Measurements from ENCODE around the gene IGF2. TPM values are rescaled to one million over a fixed set of nuclear protein-coding genes. Genes with fewer than 3 reads are reported as not detected.

IGF2 gene
- total RNA-seq, 4 donors from 2014 or later: 0.76 to 35.3 (median 2.8) TPM

DNA sequence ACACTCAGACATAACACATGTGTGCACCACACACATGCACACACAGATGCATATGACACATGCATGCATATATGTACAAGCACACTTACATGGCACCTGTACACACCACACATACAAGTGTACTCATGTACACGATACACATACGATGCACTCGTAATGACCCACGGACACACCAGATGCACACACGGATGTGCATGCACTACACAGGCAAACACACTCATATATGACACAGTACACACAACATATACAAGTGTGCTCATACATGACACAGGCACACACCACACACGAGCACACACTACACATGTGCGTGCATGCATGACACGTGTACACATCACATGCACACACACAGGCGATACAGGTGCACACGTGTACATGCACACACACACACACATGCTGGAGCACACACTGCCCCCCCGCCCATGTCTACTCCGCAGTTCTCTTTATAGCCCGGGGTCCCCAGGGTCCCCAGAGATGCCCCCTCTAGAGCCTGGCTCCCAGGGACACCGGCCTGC, 37.3 kb upstream of the IGF2 start:
- intact Hi-C loops (cut with DNase I): no loop called here
- Histone ChIP-seq H3K9me3 (no peaks in the 10 kb centered on the region), H3K27me3 (peaks cover 0 to 60% (median 0%) of the 10 kb centered on the region in 4 donors), H3K4me1 (peaks cover 5 to 55% (median 9%) of the 10 kb centered on the region in 3 donors), H3K4me3 (no peak overlapping the region), H3K36me3 (no peaks in the 10 kb centered on the region), H3K27ac (no peak overlapping the region)
- DNase-seq: no peak
- 91 to 97% methylated on average over 6 to 11 of the region's 14 CpGs for WGBS, 2 donors
- TF ChIP-seq POLR2A (IDR thresholded peaks at IDR 0.05): no peak
- TF ChIP-seq, protein P1, sequence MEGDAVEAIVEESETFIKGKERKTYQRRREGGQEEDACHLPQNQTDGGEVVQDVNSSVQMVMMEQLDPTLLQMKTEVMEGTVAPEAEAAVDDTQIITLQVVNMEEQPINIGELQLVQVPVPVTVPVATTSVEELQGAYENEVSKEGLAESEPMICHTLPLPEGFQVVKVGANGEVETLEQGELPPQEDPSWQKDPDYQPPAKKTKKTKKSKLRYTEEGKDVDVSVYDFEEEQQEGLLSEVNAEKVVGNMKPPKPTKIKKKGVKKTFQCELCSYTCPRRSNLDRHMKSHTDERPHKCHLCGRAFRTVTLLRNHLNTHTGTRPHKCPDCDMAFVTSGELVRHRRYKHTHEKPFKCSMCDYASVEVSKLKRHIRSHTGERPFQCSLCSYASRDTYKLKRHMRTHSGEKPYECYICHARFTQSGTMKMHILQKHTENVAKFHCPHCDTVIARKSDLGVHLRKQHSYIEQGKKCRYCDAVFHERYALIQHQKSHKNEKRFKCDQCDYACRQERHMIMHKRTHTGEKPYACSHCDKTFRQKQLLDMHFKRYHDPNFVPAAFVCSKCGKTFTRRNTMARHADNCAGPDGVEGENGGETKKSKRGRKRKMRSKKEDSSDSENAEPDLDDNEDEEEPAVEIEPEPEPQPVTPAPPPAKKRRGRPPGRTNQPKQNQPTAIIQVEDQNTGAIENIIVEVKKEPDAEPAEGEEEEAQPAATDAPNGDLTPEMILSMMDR (IDR thresholded peaks at IDR 0.05): no peak

- intact Hi-C loops (cut with DNase I): no loop called here
Measured at GRCh38 chr11:2175659-2176058, 36.5 kb upstream of the IGF2 start.

DNA sequence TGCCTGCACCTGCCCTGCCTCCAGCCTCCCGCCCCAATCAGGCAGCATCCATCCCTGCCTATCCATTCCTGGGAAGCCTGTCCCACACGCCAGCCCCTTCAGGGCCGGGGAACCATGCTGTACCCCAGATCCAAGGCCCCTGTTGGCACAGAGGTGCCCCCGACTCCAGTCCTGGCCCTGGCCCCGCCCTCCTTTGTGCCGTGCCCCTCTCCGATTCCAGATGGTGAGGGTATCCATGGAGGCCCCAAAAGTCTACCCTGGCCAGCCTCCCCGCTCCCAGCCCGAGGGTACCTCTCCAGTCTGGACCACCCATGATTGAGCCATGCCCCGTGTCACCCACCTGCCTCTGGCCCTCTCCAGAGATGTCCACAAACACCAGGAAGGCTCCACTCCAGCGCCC, 35.2 kb upstream of the IGF2 start:
- Histone ChIP-seq H3K4me3 (no peak overlapping the region), H3K36me3 (no peaks in the 10 kb centered on the region), H3K9me3 (no peaks in the 10 kb centered on the region), H3K27me3 (peaks cover 0 to 60% (median 2%) of the 10 kb centered on the region in 4 donors), H3K4me1 (peaks cover 4 to 39% (median 9%) of the 10 kb centered on the region in 3 donors), H3K27ac (no peak overlapping the region)
- intact Hi-C loops (cut with DNase I): no loop called here
- WGBS, 2 donors: 93% methylated on average over 5 of the region's 11 CpGs; no CpG with 5 or more reads in 1 of the 2 donors
- no peak for DNase-seq
- TF ChIP-seq, protein P1 (IDR thresholded peaks at IDR 0.05): no peak
- TF ChIP-seq POLR2A (IDR thresholded peaks at IDR 0.05): no peak

More at GRCh38 chr11:2175659-2176058, 36.5 kb upstream of the IGF2 start:
- peak overlapping the region in 1 of 4 donors; percentile 50 for H3K27ac ChIP-seq
- H3K27me3 ChIP-seq: peaks cover 0 to 58% (median 0%) of the 10 kb centered on the region in 4 donors
- H3K4me3 ChIP-seq: no peak overlapping the region
- no peaks in the 10 kb centered on the region for H3K36me3 ChIP-seq
- DNase-seq: no peak
- TF ChIP-seq POLR2A (IDR thresholded peaks at IDR 0.05): no peak
- TF ChIP-seq, protein P1 (IDR thresholded peaks at IDR 0.05): no peak
- 24 to 35% methylated on average over 6 of the region's 13 CpGs for WGBS, 2 donors
- no peaks in the 10 kb centered on the region for H3K9me3 ChIP-seq
- peaks cover 5 to 50% (median 9%) of the 10 kb centered on the region in 3 donors for H3K4me1 ChIP-seq

DNA sequence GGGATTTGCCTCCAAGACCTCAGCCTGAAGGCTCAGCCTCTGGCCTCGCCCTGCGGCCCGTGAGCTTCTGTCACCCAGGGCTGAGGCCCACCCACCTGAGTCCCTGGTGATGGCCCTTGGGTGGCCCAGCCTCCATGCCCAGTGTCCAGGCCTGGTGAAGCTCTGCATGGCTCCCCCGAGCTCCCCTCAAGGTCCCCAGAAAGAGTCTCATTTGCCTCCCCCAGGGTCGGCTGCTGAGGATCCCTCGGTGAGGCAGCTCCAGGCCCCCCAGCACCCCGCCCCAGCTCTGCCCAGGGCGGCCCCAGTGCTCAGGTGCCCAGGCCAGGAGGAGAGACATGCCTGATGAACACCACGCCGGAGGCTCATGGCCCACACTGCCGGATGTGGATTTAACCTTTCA, 34.6 kb upstream of the IGF2 start:
- intact Hi-C loops (cut with DNase I): no loop called here
- H3K36me3 ChIP-seq: no peaks in the 10 kb centered on the region
- no peak overlapping the region for H3K4me3 ChIP-seq
- no peaks in the 10 kb centered on the region for H3K9me3 ChIP-seq
- WGBS, 2 donors: 71% methylated on average over 7 of the region's 11 CpGs; no CpG with 5 or more reads in 1 of the 2 donors
- TF ChIP-seq, protein P1 (IDR thresholded peaks at IDR 0.05): no peak
- no peak for TF ChIP-seq POLR2A (IDR thresholded peaks at IDR 0.05)
- H3K4me1 ChIP-seq: peaks cover 0 to 39% (median 9%) of the 10 kb centered on the region in 3 donors
- H3K27ac ChIP-seq: no peak overlapping the region
- no peak for DNase-seq
- H3K27me3 ChIP-seq: peaks cover 0 to 60% (median 3%) of the 10 kb centered on the region in 4 donors

GRCh38 chr11:2173150-2173693, 34.0 kb upstream of the IGF2 start:
- Histone ChIP-seq H3K27me3 (peaks cover 0 to 64% (median 3%) of the 10 kb centered on the region in 4 donors), H3K4me1 (peaks cover 0 to 39% (median 9%) of the 10 kb centered on the region in 3 donors), H3K27ac (no peak overlapping the region), H3K4me3 (no peak overlapping the region), H3K36me3 (no peaks in the 10 kb centered on the region), H3K9me3 (no peaks in the 10 kb centered on the region)
- intact Hi-C loops (cut with DNase I): no loop called here
- TF ChIP-seq, protein P1 (IDR thresholded peaks at IDR 0.05): peak in 1 of 6 experiments; percentile 28
- TF ChIP-seq POLR2A (IDR thresholded peaks at IDR 0.05): no peak
- DNase-seq: no peak
- 73 to 85% methylated on average over 11 to 13 of the region's 16 CpGs for WGBS, 2 donors

Measured in esophagus squamous epithelium (tissue), 5 donors.